GM18498 (cell line): ENCODE measurements around the gene TMEM178B.

Experiments used
- ATAC-seq: cut with Tn5 transposase; IDR thresholded peaks from one replicate; pipeline ENCODE4 v1.9.1; 2021; ENCODE audit warnings: mild to moderate bottlenecking, moderate library complexity; ENCODE audit not compliant: unreplicated experiment

The TMEM178B gene

DNA sequence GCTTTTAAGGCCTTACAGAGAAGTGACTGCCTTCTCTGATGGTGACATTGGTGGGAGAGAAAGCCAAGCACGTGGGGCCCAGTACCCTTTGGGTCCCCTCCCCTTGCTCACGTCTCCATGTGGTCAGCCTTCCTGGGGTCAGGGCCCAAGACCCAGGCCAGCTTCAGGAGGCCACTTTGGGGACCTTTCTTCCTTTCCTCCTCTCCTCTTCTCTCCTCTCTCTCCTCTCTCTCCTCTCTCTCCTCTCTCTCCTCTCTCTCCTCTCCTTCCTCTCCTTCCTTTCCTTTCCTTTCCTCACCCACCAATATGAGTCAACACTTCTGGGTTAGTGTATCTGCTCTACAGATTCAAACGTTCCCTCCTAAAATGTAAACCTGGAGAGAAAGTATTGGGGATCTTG, 380.5 kb downstream of the TMEM178B start:
- no peak for ATAC-seq

DNA sequence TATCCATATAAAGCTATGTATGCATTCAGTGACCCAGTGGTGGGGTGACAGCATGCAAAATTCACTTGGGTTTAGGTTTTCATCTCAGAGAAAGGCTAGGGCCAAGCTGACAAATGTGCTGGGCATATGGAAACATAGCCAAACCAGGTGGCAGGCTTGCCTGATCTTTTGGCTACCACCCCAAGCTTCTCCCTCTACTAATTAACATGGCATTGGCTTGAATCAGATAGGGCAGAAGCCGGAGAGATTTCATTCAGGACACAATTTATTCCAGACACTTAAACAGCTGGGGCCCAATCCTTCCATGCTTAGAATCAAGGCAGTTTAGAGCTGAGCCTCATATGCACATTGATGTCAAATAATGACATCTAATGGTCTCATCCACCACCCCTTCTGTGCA, 381.9 kb downstream of the TMEM178B start:
- no peak for ATAC-seq

DNA sequence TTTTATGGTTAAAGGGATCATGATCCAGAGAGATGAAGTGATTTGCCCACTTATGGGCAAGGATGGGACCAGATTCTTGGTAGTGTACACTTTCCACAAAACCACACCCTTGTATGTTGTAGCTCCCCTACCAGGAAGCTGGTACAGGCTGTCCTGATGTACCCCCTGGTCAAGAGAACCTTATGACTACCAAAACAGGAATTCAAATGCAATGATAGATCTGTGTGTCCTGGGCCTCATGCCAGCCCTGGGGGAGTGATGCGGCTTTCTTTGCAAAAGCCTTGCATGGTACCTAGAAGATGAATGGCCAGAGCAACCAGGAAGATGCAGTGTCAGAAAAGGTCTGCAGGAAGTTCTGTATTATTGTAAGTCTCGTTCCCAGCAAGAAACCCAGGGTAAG, 382.4 kb downstream of the TMEM178B start:
- ATAC-seq = no peak

DNA sequence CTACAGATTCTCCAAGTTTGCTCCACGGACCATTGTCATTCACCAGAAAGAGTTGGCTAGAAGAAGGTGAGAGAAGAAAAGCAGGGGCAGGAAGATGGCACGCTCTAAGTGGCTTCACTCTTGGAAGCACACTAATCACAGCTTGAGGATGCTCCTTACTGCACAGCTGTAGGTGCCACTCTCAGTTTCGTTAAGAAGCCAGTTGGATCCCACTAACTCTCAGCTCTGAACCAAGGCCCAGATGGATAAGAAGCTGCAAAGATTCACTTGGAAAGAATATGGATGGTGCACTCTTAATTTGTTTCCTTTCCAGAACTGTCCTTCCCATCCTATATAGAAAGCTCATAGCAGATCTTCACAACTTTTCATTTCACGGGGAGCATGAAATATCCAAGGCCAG, 382.8 kb downstream of the TMEM178B start:
- ATAC-seq = no peak

DNA sequence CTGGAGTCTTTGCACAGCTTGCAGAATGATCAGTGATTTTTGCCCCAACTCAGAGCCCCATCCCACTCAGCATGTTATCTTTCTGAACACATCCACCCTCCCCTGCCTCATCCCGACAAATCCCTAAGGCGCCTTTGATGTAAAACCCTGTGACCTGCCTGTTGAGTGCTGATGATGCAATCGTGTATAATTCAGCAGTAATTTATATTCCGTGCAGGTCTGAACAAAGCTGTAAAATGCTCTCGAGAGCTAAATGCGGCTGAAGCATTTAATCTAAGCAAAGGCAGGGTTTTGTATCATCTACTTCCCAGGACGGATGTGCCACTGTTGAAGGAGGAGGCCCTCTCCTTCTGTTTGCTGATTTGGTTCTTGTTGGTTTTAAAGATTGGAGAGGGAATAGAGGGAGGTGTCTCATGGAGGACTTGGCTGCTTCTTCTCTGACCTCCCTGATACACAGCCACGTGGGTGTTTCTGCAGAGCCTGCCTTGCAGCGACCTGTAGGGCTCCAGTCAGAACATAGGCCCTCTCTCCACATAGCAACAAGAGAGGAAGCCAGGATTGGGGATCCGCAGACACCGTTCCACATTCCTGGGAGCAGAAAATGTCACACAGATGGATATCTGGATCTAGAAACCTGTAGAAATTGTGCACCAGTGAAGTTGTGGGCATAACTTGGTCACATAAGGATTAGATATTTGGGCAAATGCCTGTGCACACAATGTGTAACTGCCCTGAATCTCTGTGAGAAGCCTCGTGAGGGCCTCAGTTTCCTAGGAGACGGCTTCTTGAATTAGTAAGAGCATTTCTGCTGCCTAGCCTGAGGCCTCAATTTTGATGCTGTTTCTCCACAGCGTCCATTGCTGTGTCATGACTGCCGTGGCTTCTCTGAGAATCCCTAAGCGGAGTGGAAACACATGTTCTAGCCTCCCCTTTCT, 387.2 kb downstream of the TMEM178B start:
- ATAC-seq = no peak

DNA sequence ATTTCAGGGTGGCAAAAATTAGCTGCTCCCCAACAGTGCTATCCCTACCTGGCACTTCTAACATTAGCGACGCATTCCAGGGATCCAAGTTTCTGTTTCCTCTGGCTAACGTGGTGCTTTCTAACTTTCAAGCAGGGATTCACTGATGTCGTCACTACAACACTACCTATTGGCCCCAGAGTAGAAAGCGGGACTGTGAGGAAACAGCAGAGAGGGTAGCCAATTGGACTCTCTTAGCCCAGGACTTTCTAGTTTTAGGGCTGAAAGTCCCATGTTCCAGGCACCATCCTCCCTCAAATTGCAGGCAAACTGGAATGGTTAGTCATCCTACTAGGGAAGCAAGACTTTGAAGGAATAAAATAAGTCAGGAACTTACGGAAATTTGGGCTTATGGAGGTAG, 388.1 kb downstream of the TMEM178B start:
- no peak for ATAC-seq

DNA sequence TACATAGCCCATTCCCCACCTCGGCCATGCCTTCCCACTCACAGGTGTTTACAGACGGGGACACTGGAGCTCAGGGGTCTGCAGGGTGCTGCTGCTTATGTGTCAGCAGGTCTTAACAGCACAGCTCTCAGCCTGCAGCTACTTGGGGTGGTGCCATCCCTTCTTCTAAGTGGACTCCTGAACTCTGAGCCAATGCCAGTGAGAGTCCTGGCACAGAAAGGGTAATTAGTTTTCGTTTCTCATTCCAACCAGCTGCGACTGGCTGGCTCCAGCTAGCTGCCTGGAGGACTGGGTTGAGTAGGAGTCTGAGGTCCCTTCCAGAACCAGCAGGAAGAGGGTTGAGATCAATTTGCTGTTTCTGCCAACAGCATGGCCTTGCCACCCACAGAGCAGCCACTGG, 389.1 kb downstream of the TMEM178B start:
- ATAC-seq = no peak

DNA sequence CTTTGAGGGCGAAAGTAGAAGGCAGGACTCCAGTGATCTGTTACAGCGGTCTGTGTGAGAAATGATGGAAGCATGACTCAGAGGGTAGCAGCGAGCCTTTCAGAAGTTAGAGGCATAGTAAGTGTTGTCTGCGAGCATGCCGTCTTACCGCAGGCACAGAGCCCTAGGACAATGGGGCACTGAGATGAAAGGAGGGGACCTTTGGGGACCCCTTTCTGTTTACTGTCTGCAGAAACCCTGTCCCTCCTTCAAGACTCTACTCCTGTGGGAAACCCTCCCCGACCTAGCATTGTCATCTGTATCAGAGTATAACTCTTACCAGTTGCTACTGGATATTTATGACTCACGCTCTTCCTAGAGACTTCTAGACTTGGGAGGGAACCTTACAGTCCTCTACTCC, 390.1 kb downstream of the TMEM178B start:
- ATAC-seq = no peak

DNA sequence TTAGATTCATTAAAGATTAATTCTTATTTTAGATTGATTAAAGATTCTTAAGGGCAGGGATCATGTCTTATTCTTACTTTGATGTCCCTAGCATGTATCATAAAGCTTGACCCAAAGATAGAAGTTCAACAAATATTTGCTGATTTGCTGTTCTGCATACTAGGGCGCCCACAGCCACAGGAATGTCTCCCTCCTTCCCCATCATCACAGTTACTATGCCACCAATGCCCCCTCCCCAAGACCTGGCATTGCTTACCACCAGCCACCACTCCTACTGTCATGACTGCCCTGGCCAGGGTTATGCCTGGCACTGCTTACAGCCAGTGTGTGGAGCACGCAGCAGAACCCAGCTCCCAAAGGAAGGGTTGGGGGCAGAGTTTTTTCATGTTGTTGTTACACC, 390.7 kb downstream of the TMEM178B start:
- ATAC-seq = no peak

DNA sequence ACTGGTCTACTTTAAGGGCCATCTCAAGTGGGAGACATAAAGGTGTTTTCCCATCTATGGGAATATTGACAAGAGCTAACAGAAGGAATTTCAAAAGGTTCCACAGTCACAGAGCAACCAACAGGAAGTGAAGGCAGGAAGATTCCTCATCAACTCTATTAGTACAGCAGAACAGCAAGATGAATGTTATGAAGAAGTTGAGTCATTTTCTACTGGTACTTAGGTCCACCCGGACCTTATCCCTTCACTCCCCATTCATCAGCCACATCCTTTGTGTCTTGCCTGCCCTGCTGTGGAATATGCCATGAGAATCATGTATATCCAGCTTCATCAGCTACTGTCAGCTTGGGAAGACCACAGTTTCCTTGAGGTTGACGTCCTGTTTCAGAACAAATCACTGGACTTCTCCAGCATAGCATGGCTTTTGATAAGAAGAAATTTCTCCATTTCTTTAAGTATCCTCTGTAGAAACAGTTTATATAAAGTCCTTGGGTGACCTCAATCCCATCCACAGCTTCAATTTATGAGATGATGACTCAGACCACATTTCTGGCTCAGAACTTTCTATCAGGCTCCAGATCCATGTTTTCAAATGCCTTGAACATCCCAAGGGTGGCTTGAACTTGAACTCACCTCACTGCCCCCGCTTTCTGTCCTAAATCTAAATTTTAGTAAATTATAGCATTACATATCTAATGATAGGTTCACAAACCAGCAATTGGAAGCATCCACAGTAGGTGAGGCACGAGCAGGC, 392.5 kb downstream of the TMEM178B start:
- ATAC-seq = no peak

DNA sequence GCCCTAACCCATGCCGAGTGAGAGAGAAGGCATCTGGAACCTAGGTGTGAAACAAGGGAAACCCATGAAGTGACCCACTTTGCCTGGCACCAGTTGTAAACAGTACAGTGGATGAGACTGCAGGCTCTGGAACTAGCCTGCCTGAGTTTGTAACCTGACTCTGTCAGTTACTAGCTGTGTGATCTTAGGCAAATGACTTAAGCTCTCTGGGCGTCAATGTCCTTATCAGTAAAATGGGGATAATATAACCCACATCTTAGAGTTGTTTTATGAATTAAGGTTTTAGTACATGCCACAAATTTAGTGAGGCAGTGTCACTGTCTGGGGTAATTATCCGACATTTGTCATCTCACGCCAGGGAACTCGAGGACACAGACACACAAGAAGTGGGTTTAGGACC, 394.5 kb downstream of the TMEM178B start:
- ATAC-seq = no peak

DNA sequence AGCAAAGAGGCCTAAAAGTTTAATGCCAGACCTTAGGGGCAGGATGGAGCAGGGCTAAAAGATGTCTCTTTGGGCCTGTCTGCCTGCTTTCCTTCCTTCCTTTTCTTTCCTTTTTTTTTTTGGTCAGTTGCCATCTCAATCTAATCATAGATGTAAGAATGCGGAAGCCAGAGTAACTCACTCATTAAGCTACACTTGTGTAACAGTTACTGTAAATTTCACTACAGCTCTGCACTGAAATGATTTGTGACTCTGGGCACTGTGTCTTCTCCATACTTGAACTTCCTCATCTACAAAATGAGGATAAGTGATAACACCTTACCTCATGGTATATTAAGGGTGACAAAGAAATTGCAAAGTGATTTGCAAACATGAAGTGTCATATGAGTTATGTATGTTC, 401.8 kb downstream of the TMEM178B start:
- ATAC-seq = no peak

DNA sequence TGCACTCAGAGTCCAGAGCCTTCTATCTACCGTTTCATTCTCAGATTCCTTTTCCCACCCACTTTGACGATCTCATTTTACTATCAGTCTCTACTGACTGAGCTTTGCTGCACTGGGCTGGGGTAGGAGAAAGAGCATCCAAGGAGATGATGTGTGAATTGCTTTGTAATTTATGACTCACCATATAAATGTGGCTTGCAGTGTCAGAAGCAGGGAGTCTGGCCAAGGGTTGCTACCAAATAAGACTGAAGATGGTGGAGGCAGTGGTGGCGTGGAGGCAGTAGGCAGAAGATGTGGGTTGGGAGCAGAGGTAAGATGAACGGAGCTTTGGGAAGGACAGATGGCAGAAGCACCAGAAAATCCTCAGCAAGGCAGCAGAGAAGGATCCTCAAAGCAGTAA, 404.0 kb downstream of the TMEM178B start:
- no peak for ATAC-seq

DNA sequence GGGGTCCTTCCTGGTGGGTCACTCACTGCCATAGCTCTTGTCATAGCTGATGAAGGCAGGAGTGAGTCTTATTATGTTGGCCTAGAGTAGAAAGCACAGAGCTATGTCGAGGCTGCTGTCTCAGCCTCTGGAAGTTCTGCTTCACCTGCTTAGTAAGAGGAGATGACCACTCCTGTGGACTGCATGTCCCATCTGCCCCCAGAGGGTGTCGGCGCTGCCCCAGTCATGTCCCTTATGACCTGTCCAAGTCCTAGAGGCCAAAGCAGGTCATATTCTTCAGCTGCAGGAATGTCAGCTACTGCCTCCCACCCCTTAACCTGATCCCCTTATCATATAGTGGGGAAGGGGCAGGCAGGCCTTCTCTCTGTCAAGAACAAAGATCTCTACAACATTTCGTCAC, 405.0 kb downstream of the TMEM178B start:
- no peak for ATAC-seq

DNA sequence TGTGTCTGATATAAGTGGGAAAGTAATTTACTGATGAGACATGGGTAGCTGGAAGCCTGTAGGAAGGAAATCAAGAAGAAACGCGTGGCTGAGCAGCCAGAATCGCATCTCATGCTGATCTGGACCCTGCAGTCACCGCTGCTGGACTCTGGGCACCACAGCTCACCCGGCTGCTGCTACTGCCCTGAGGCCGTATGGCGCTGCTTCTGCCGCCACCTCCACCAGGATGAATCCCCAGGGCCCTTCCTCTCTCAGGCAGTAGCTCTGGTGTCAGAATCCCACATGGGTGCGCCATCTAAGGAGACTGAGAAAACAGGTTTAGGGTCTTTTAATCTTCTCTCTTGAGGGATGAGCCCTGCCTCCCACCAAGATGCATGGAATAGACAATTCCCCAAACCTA, 407.1 kb downstream of the TMEM178B start:
- no peak for ATAC-seq

DNA sequence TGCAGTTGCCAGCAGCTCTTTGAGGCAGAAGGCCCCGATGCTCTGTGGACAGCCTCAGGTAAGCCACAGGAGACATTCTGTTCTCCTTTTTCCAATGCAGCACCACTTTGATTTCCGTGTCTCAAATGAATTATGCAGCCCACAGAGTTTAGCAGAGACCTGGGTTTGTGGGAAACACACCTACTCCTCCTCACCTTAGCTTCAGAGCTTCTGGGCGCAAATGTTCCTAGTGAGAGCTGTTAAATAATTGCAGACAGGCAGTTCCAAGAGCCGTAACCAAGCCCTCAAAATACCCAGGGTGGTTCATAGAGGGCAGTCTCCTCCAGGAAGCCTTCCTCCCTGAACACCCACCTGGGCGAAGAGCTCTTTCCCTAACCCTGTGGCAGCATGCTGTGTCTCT, 408.1 kb downstream of the TMEM178B start:
- ATAC-seq = no peak

DNA sequence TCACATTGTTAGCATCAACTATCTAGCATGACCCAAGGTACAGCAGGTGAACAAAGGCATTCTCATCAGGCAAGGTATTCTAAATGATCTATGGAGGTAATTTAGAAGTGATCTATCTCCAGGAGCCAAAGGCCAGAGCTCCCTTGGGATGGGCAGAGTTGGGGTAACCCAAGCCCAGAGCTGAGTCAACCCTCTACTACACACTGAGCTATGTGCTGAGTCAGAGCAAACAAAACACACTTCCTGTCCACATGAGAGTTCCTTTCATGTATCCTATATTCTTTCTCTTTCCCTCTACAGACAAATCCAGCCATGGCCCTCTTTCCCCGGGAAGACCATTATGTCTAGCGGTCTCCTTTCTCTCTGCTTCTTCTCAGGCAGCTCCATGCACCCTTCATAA, 409.2 kb downstream of the TMEM178B start:
- no peak for ATAC-seq

DNA sequence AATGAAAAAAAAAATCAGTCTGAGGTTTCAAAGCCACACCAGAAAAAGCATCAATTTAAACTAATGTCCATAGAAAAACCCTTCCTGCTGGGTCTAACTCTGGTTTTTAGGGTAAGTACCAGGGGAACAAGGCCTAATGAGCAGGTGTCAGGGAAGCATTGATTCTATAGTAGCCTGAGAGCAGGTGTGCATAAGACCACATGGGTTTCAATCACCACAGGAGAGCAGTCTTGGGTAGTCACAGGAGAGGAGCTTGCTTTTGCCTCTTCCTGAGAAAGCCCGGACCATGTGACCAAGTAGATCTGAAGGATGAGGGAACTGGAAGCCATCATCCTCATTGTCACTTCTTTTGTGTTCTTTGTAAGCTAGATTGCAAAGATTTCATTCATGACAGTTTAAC, 411.0 kb downstream of the TMEM178B start:
- ATAC-seq = no peak

DNA sequence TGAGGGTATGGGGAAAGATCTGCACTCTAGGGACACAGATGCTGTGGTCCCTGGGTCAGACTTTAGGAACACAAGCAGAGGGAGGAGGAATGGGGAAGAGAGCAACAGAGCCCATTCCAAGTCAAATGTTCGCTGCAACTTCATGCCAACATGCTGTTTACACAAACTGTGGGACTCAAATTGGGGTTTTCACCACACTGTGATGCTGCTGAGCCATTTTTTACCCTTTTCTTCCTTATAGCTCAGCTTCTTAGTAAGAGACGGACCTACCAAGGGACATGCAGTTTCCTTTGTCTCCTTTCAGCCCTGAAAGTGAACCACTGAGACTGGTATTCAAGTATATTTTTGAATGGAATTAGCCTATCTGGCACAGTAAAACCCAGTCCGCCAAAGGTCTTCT, 413.1 kb downstream of the TMEM178B start:
- ATAC-seq = no peak

DNA sequence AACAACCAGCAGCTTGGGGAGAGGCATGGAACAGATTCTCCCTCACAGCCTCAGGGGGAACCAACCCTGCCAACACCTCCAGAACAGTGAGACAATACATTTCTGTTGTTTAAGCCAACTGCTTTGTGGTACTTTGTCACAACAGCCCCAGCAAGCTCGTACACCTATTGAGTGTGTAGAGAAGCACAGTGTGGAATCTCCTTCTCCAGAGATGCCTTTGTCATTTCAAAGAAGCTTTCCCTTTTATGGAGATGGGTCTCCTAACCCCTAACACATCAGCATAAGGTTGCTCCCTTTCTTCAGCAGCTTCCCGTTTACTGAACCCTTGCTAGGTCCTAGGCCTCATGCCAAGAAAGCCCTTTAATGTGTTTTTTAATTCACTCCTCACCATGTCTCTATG, 416.6 kb downstream of the TMEM178B start:
- ATAC-seq = no peak

DNA sequence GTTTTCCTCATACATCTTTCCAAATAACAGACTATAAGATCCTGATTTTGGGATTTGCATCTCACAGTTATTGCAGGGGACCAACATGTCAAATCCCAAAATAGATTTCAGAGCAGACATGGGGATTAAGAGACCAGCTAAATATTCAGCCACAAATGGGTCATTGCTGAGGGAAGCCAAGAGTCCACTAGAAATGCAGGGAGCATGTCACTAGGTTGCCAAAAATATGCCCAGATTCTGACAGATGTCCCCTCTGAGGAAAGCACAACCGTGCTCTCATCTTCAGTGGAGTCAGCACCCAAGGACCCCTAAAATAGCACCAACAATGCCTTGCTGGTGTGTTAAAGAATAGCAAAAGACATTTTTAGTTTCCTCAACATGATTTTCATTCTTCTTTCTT, 421.2 kb downstream of the TMEM178B start:
- no peak for ATAC-seq

DNA sequence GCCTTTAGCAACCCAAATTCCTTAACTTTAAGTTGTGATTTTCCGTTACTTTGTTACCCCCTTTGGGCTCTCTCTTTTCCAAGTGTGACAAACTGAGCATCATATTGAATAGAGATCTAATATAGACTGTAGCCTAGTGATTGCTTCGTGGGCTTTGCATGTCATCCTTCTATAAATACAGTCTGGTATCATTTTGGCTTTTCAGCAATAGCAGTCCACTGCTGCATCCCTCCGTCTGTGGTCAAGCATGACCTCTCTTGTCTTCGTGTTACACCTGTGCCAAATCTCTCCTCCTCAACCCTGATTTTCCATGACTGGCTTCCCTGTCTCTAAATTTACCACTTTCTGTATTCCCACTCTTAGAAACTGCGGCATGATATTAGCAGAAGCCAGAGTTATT, 423.5 kb downstream of the TMEM178B start:
- no peak for ATAC-seq
